ENCODE results near the gene DRC7. TPM values are rescaled to one million over a fixed set of nuclear protein-coding genes. Genes with fewer than 3 reads are reported as not detected.

DRC7 gene
- total and polyA plus RNA-seq, 9 of the 15 experiments (the other 6 are each of a cell fraction or from before 2014, with no cell fraction given) = 0.04 to 0.33 (median 0.12) TPM; not detected in 3

GRCh38 chr16:57781349-57781740, 86.7 kb downstream of the DRC7 start (continued):
- TF ChIP-seq ZNF384 (IDR thresholded peaks at IDR 0.05; ENCODE audit: low read depth, low read length) = no peak
- TF ChIP-seq CXXC5 (CRISPR knock-in tag; IDR thresholded peaks at IDR 0.05) = no peak
- TF ChIP-seq, protein P1, sequence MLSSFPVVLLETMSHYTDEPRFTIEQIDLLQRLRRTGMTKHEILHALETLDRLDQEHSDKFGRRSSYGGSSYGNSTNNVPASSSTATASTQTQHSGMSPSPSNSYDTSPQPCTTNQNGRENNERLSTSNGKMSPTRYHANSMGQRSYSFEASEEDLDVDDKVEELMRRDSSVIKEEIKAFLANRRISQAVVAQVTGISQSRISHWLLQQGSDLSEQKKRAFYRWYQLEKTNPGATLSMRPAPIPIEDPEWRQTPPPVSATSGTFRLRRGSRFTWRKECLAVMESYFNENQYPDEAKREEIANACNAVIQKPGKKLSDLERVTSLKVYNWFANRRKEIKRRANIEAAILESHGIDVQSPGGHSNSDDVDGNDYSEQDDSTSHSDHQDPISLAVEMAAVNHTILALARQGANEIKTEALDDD (IDR thresholded peaks at IDR 0.05) = no peak
- TF ChIP-seq PTTG1 (tag; IDR thresholded peaks at IDR 0.05; ENCODE audit: low read depth) = no peak

Small RNA genes within 50 kb of the gene (microRNA-seq; reads per million reads assigned to microRNA genes)
- gene MIR6772 (ENCODE audit: borderline microRNAs expressed) = not detected

Small RNA genes within 50 kb of the gene (small RNA-seq; reads per million reads assigned to genes)
- 0.11 reads per million for gene MIR6772

Other genes starting within 250 kb of the DRC7 start
Only the 7 nearest of the 10 such genes appear.
- gene DOK4, start 208.3 kb upstream of the DRC7 start, total RNA-seq (2014; rRNA removed) = 14.4 and 18.9 TPM in 2 replicates
- 2.3 and 3.2 TPM in 2 replicates for gene DOK4, start 208.3 kb upstream of the DRC7 start, total RNA-seq (2014; rRNA removed; fragmentation: Illumina TruSeq; extraction: Trizol)
- 8.3 and 9.3 TPM in 2 replicates for gene DOK4, start 208.3 kb upstream of the DRC7 start, total RNA-seq (2015; rRNA removed; fragmentation: Illumina TruSeq; extraction: Trizol)
- gene DOK4, start 208.3 kb upstream of the DRC7 start, total RNA-seq (2021) = 11.0 and 11.4 TPM in 2 replicates
- 10.8 and 11.3 TPM in 2 replicates for gene DOK4, start 208.3 kb upstream of the DRC7 start, polyA plus RNA-seq (2011; rRNA removed)
- 6.5 and 9.5 TPM in 2 replicates for gene DOK4, start 208.3 kb upstream of the DRC7 start, polyA plus RNA-seq (2014; fragmentation: Illumina TruSeq; extraction: Trizol)
- under 1 TPM; 0.10 TPM for gene DOK4, start 208.3 kb upstream of the DRC7 start, polyA plus RNA-seq (2014; fragmentation: Nextera tagmentation; extraction: Ambion mirVana)
- gene DOK4, start 208.3 kb upstream of the DRC7 start, polyA plus RNA-seq (2014; rRNA removed) = 12.4 and 16.4 TPM in 2 replicates
- gene CCDC102A, start 158.2 kb upstream of the DRC7 start, total RNA-seq (2014; rRNA removed) = 3.8 and 4.9 TPM in 2 replicates
- gene CCDC102A, start 158.2 kb upstream of the DRC7 start, total RNA-seq (2014; rRNA removed; fragmentation: Illumina TruSeq; extraction: Trizol) = 0.16 and 0.58 TPM in 2 replicates
- 1.4 and 2.1 TPM in 2 replicates for gene CCDC102A, start 158.2 kb upstream of the DRC7 start, total RNA-seq (2015; rRNA removed; fragmentation: Illumina TruSeq; extraction: Trizol)
- gene CCDC102A, start 158.2 kb upstream of the DRC7 start, total RNA-seq (2021) = 2.7 and 3.0 TPM in 2 replicates
- 2.2 and 2.4 TPM in 2 replicates for gene CCDC102A, start 158.2 kb upstream of the DRC7 start, polyA plus RNA-seq (2011; rRNA removed)
- 0.85 and 1.4 TPM in 2 replicates for gene CCDC102A, start 158.2 kb upstream of the DRC7 start, polyA plus RNA-seq (2014; fragmentation: Illumina TruSeq; extraction: Trizol)
- under 1 TPM; 0.03 to 0.11 TPM for gene CCDC102A, start 158.2 kb upstream of the DRC7 start, polyA plus RNA-seq (2014; fragmentation: Nextera tagmentation; extraction: Ambion mirVana)
- 2.0 and 4.9 TPM in 2 replicates for gene CCDC102A, start 158.2 kb upstream of the DRC7 start, polyA plus RNA-seq (2014; rRNA removed)
- 0.08 and 0.09 TPM in 2 replicates for gene ADGRG5, start 152.2 kb upstream of the DRC7 start, total RNA-seq (2014; rRNA removed)
- gene ADGRG5, start 152.2 kb upstream of the DRC7 start, total RNA-seq (2014; rRNA removed; fragmentation: Illumina TruSeq; extraction: Trizol) = 0.07 TPM in 1 of 2 replicates, not detected in the other
- 0.14 and 0.30 TPM in 2 replicates for gene ADGRG5, start 152.2 kb upstream of the DRC7 start, total RNA-seq (2015; rRNA removed; fragmentation: Illumina TruSeq; extraction: Trizol)
- gene ADGRG5, start 152.2 kb upstream of the DRC7 start, total RNA-seq (2021) = 0.09 and 0.27 TPM in 2 replicates
- gene ADGRG5, start 152.2 kb upstream of the DRC7 start, polyA plus RNA-seq (2011; rRNA removed) = 0.01 and 0.11 TPM in 2 replicates
- 0.08 and 0.10 TPM in 2 replicates for gene ADGRG5, start 152.2 kb upstream of the DRC7 start, polyA plus RNA-seq (2014; fragmentation: Illumina TruSeq; extraction: Trizol)
- under 1 TPM; 0.01 to 0.39 TPM for gene ADGRG5, start 152.2 kb upstream of the DRC7 start, polyA plus RNA-seq (2014; fragmentation: Nextera tagmentation; extraction: Ambion mirVana)
- gene ADGRG5, start 152.2 kb upstream of the DRC7 start, polyA plus RNA-seq (2014; rRNA removed) = 0.04 and 0.15 TPM in 2 replicates
- not detected in 2 replicates for gene ADGRG1, start 66.2 kb upstream of the DRC7 start, total RNA-seq (2014; rRNA removed)
- gene ADGRG1, start 66.2 kb upstream of the DRC7 start, total RNA-seq (2014; rRNA removed; fragmentation: Illumina TruSeq; extraction: Trizol) = not detected in 2 replicates
- gene ADGRG1, start 66.2 kb upstream of the DRC7 start, total RNA-seq (2015; rRNA removed; fragmentation: Illumina TruSeq; extraction: Trizol) = not detected in 2 replicates
- 0.31 TPM in 1 of 2 replicates, not detected in the other for gene ADGRG1, start 66.2 kb upstream of the DRC7 start, total RNA-seq (2021)
- gene ADGRG1, start 66.2 kb upstream of the DRC7 start, polyA plus RNA-seq (2011; rRNA removed) = 0.04 and 0.57 TPM in 2 replicates
- 0.16 and 0.29 TPM in 2 replicates for gene ADGRG1, start 66.2 kb upstream of the DRC7 start, polyA plus RNA-seq (2014; fragmentation: Illumina TruSeq; extraction: Trizol)
- not detected for gene ADGRG1, start 66.2 kb upstream of the DRC7 start, polyA plus RNA-seq (2014; fragmentation: Nextera tagmentation; extraction: Ambion mirVana)
- gene ADGRG1, start 66.2 kb upstream of the DRC7 start, polyA plus RNA-seq (2014; rRNA removed) = 0.34 TPM in 1 of 2 replicates, not detected in the other
- gene ADGRG3, start 26.5 kb upstream of the DRC7 start, total RNA-seq (2014; rRNA removed) = not detected in 2 replicates
- gene ADGRG3, start 26.5 kb upstream of the DRC7 start, total RNA-seq (2014; rRNA removed; fragmentation: Illumina TruSeq; extraction: Trizol) = 0.16 TPM in 1 of 2 replicates, not detected in the other
- gene ADGRG3, start 26.5 kb upstream of the DRC7 start, total RNA-seq (2015; rRNA removed; fragmentation: Illumina TruSeq; extraction: Trizol) = 0.08 TPM in 1 of 2 replicates, not detected in the other
- 0.09 and 0.16 TPM in 2 replicates for gene ADGRG3, start 26.5 kb upstream of the DRC7 start, total RNA-seq (2021)
- gene ADGRG3, start 26.5 kb upstream of the DRC7 start, polyA plus RNA-seq (2011; rRNA removed) = 0.13 and 0.18 TPM in 2 replicates
- gene ADGRG3, start 26.5 kb upstream of the DRC7 start, polyA plus RNA-seq (2014; fragmentation: Illumina TruSeq; extraction: Trizol) = 0.09 and 0.10 TPM in 2 replicates
- under 1 TPM; 0.10 to 0.30 TPM for gene ADGRG3, start 26.5 kb upstream of the DRC7 start, polyA plus RNA-seq (2014; fragmentation: Nextera tagmentation; extraction: Ambion mirVana)
- 0.24 and 0.52 TPM in 2 replicates for gene ADGRG3, start 26.5 kb upstream of the DRC7 start, polyA plus RNA-seq (2014; rRNA removed)
- 41.7 and 49.9 TPM in 2 replicates for gene KATNB1, start 41.0 kb downstream of the DRC7 start, total RNA-seq (2014; rRNA removed)
- gene KATNB1, start 41.0 kb downstream of the DRC7 start, total RNA-seq (2014; rRNA removed; fragmentation: Illumina TruSeq; extraction: Trizol) = 11.0 and 12.4 TPM in 2 replicates
- gene KATNB1, start 41.0 kb downstream of the DRC7 start, total RNA-seq (2015; rRNA removed; fragmentation: Illumina TruSeq; extraction: Trizol) = 16.2 and 19.2 TPM in 2 replicates
- gene KATNB1, start 41.0 kb downstream of the DRC7 start, total RNA-seq (2021) = 50.2 and 52.6 TPM in 2 replicates
- gene KATNB1, start 41.0 kb downstream of the DRC7 start, polyA plus RNA-seq (2011; rRNA removed) = 21.9 and 35.8 TPM in 2 replicates
- 34.2 and 55.7 TPM in 2 replicates for gene KATNB1, start 41.0 kb downstream of the DRC7 start, polyA plus RNA-seq (2014; fragmentation: Illumina TruSeq; extraction: Trizol)
- 1 to 10 TPM; 1.2 to 2.6 TPM for gene KATNB1, start 41.0 kb downstream of the DRC7 start, polyA plus RNA-seq (2014; fragmentation: Nextera tagmentation; extraction: Ambion mirVana)
- 39.6 and 48.0 TPM in 2 replicates for gene KATNB1, start 41.0 kb downstream of the DRC7 start, polyA plus RNA-seq (2014; rRNA removed)
- gene KIFC3, start 107.7 kb downstream of the DRC7 start, total RNA-seq (2014; rRNA removed) = 103 and 106 TPM in 2 replicates
- gene KIFC3, start 107.7 kb downstream of the DRC7 start, total RNA-seq (2014; rRNA removed; fragmentation: Illumina TruSeq; extraction: Trizol) = 19.0 and 22.9 TPM in 2 replicates
- 26.2 and 28.4 TPM in 2 replicates for gene KIFC3, start 107.7 kb downstream of the DRC7 start, total RNA-seq (2015; rRNA removed; fragmentation: Illumina TruSeq; extraction: Trizol)
- 94.5 and 105 TPM in 2 replicates for gene KIFC3, start 107.7 kb downstream of the DRC7 start, total RNA-seq (2021)
- gene KIFC3, start 107.7 kb downstream of the DRC7 start, polyA plus RNA-seq (2011; rRNA removed) = 53.3 and 63.5 TPM in 2 replicates
- gene KIFC3, start 107.7 kb downstream of the DRC7 start, polyA plus RNA-seq (2014; fragmentation: Illumina TruSeq; extraction: Trizol) = 20.2 and 47.1 TPM in 2 replicates
- under 1 TPM; 0.23 to 0.96 TPM for gene KIFC3, start 107.7 kb downstream of the DRC7 start, polyA plus RNA-seq (2014; fragmentation: Nextera tagmentation; extraction: Ambion mirVana)
- gene KIFC3, start 107.7 kb downstream of the DRC7 start, polyA plus RNA-seq (2014; rRNA removed) = 78.1 and 80.3 TPM in 2 replicates